ENCODE data around the gene SPACA6.

- no peak for TF ChIP-seq POLR2A (conservative IDR thresholded peaks at IDR 0.05)
- no peak for TF ChIP-seq SAFB2 (IDR thresholded peaks at IDR 0.05; ENCODE audit: borderline replicate concordance, low read depth, low read length, severe bottlenecking)
- TF ChIP-seq CEBPB (tag; IDR thresholded peaks at IDR 0.05), result no peak
- TF ChIP-seq MBD1 (CRISPR knock-in tag; IDR thresholded peaks at IDR 0.05), result no peak
- no peak for TF ChIP-seq MAFF (IDR thresholded peaks at IDR 0.05; ENCODE audit: low read length)
These were observed 22.7 kb downstream of the SPACA6 start for GRCh38 chr19:51715850-51716249.
